SK-N-SH (cell line): ENCODE data around the gene B4GALT1.

Source experiments
- EZH2phosphoT487 ChIP-seq: fragments of 200-600 bp; sonication (generic); IDR thresholded peaks from 2 replicates; pipeline ENCODE4 v1.6.1; 2017; ENCODE audit warnings: low read depth, mixed run types, mild to moderate bottlenecking, antibody characterized with exemption, moderate library complexity, borderline replicate concordance
- GABPA ChIP-seq: IDR thresholded peaks from 2 replicates; pipeline ENCODE4 v1.4.0; 2012; ENCODE audit warnings: low read depth, mild to moderate bottlenecking
- NFIC ChIP-seq: IDR thresholded peaks from 2 replicates; pipeline ENCODE4 v1.4.0; 2012; ENCODE audit warnings: borderline replicate concordance
- POLR2AphosphoS5 ChIP-seq: IDR thresholded peaks from 2 replicates; pipeline ENCODE4 v1.6.1; 2012; ENCODE audit warnings: low read depth, low read length
- RAD21 ChIP-seq: IDR thresholded peaks from 2 replicates; pipeline ENCODE4 v1.6.1; 2012; ENCODE audit warnings: mild to moderate bottlenecking, low read length
- RCOR1 ChIP-seq: fragments of 150-350 bp; IDR thresholded peaks from 2 replicates; pipeline ENCODE4 v1.6.1; 2017; ENCODE audit warnings: antibody characterized with exemption, low read length
- SMC3 ChIP-seq: IDR thresholded peaks from 2 replicates; pipeline ENCODE4 v1.6.1; 2012; ENCODE audit warnings: low read depth, low read length, improper control_type of control experiment
- TAF1 ChIP-seq: IDR thresholded peaks from 2 replicates; pipeline ENCODE4 v1.6.1; 2012; ENCODE audit warnings: low read depth, mild to moderate bottlenecking, low read length, moderate library complexity, borderline replicate concordance
- YY1 ChIP-seq: IDR thresholded peaks from 2 replicates; pipeline ENCODE4 v1.4.0; 2012; ENCODE audit warnings: low read depth, mild to moderate bottlenecking
- TF ChIP-seq, protein P1 (sequence below): fragments of 200-600 bp; sonication (generic); IDR thresholded peaks from 2 replicates; pipeline ENCODE4 v1.6.1; 2017; ENCODE audit warnings: antibody characterized with exemption, mild to moderate bottlenecking, moderate library complexity
- TF ChIP-seq, protein P2 (sequence below): fragments of 150-350 bp; IDR thresholded peaks from 2 replicates; pipeline ENCODE4 v1.6.1; 2016; ENCODE audit warnings: mild to moderate bottlenecking, low read depth, low read length
- TF ChIP-seq, protein P3 (sequence below): IDR thresholded peaks from 2 replicates; pipeline ENCODE4 v1.4.0; 2012; ENCODE audit warnings: low read depth, borderline replicate concordance
- TF ChIP-seq, protein P4 (sequence below): IDR thresholded peaks from 2 replicates; pipeline ENCODE4 v1.4.0; 2012; ENCODE audit warnings: low read depth
- TF ChIP-seq, protein P5 (sequence below): IDR thresholded peaks from 2 replicates; pipeline ENCODE4 v1.4.0; 2012; ENCODE audit warnings: low read depth, borderline replicate concordance

DNA sequence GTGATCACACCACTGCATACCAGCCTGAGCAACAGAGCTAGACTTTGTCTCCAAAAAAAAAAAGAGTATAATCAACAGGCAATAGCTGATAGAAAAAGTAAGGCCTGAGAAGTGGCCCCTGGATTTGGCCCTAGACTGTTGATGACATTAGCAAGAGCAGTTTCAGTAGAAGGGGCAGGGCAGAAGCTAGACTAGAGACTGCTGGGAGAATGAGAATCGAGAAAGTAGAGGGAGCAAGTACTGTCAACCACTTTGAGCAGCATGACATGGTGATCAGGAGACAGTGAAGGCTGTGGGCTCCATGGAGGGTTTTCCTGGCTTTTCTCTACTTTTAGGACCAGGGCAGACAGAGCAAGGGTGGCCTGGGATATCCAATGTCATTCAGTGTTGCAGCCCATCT is 34.9 kb upstream of the B4GALT1 start:
- TF ChIP-seq, protein P1, sequence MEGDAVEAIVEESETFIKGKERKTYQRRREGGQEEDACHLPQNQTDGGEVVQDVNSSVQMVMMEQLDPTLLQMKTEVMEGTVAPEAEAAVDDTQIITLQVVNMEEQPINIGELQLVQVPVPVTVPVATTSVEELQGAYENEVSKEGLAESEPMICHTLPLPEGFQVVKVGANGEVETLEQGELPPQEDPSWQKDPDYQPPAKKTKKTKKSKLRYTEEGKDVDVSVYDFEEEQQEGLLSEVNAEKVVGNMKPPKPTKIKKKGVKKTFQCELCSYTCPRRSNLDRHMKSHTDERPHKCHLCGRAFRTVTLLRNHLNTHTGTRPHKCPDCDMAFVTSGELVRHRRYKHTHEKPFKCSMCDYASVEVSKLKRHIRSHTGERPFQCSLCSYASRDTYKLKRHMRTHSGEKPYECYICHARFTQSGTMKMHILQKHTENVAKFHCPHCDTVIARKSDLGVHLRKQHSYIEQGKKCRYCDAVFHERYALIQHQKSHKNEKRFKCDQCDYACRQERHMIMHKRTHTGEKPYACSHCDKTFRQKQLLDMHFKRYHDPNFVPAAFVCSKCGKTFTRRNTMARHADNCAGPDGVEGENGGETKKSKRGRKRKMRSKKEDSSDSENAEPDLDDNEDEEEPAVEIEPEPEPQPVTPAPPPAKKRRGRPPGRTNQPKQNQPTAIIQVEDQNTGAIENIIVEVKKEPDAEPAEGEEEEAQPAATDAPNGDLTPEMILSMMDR: no peak
- no peak for TF ChIP-seq YY1
- TF ChIP-seq, protein P2, sequence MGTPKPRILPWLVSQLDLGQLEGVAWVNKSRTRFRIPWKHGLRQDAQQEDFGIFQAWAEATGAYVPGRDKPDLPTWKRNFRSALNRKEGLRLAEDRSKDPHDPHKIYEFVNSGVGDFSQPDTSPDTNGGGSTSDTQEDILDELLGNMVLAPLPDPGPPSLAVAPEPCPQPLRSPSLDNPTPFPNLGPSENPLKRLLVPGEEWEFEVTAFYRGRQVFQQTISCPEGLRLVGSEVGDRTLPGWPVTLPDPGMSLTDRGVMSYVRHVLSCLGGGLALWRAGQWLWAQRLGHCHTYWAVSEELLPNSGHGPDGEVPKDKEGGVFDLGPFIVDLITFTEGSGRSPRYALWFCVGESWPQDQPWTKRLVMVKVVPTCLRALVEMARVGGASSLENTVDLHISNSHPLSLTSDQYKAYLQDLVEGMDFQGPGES: no peak
- TF ChIP-seq, protein P3, sequence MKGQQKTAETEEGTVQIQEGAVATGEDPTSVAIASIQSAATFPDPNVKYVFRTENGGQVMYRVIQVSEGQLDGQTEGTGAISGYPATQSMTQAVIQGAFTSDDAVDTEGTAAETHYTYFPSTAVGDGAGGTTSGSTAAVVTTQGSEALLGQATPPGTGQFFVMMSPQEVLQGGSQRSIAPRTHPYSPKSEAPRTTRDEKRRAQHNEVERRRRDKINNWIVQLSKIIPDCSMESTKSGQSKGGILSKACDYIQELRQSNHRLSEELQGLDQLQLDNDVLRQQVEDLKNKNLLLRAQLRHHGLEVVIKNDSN: no peak
- TF ChIP-seq, protein P4, sequence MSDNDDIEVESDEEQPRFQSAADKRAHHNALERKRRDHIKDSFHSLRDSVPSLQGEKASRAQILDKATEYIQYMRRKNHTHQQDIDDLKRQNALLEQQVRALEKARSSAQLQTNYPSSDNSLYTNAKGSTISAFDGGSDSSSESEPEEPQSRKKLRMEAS: no peak
- no peak for TF ChIP-seq RCOR1
- no peak for TF ChIP-seq TAF1
- TF ChIP-seq, protein P5, sequence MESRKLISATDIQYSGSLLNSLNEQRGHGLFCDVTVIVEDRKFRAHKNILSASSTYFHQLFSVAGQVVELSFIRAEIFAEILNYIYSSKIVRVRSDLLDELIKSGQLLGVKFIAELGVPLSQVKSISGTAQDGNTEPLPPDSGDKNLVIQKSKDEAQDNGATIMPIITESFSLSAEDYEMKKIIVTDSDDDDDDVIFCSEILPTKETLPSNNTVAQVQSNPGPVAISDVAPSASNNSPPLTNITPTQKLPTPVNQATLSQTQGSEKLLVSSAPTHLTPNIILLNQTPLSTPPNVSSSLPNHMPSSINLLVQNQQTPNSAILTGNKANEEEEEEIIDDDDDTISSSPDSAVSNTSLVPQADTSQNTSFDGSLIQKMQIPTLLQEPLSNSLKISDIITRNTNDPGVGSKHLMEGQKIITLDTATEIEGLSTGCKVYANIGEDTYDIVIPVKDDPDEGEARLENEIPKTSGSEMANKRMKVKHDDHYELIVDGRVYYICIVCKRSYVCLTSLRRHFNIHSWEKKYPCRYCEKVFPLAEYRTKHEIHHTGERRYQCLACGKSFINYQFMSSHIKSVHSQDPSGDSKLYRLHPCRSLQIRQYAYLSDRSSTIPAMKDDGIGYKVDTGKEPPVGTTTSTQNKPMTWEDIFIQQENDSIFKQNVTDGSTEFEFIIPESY: no peak
- no peak for TF ChIP-seq SMC3
- TF ChIP-seq EZH2phosphoT487: no peak
- TF ChIP-seq POLR2AphosphoS5: no peak
- TF ChIP-seq NFIC: no peak
- no peak for TF ChIP-seq RAD21
- TF ChIP-seq GABPA: no peak
